Measurements from ENCODE around the gene ANKRA2. TPM values are rescaled to one million over a fixed set of nuclear protein-coding genes. Genes with fewer than 3 reads are reported as not detected.

ANKRA2 gene, protein sequence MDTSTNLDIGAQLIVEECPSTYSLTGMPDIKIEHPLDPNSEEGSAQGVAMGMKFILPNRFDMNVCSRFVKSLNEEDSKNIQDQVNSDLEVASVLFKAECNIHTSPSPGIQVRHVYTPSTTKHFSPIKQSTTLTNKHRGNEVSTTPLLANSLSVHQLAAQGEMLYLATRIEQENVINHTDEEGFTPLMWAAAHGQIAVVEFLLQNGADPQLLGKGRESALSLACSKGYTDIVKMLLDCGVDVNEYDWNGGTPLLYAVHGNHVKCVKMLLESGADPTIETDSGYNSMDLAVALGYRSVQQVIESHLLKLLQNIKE
- total RNA-seq (2013; cell fraction: nucleolus; rRNA removed), result 89.7 and 110 TPM in 2 replicates
- total RNA-seq (2014; rRNA removed), result 23.7 and 28.4 TPM in 2 replicates
- 17.3 and 18.2 TPM in 2 replicates for total RNA-seq (2014; rRNA removed; fragmentation: Illumina TruSeq; extraction: Trizol)
- total RNA-seq (2021), result 12.8 and 13.3 TPM in 2 replicates
- polyA plus RNA-seq (2011; ENCODE audit: low read depth), result 8.2 TPM
- 47.1 and 77.2 TPM in 2 replicates for polyA plus RNA-seq (2011; rRNA removed)
- 11.7 and 11.8 TPM in 2 replicates for polyA plus RNA-seq (2011; cell fraction: cytosol; rRNA removed)
- 57.5 and 76.8 TPM in 2 replicates for polyA plus RNA-seq (2011; cell fraction: nucleus; rRNA removed)
- 15.3 and 24.4 TPM in 2 replicates for polyA plus RNA-seq (2012)
- polyA plus RNA-seq (2014; fragmentation: Illumina TruSeq; extraction: Trizol), result 12.3 and 15.1 TPM in 2 replicates
- polyA plus RNA-seq (2014; fragmentation: Nextera tagmentation; extraction: Ambion mirVana), result 10 to 100 TPM; 19.4 to 31.3 TPM
- polyA plus RNA-seq (2014; rRNA removed), result 15.1 and 20.2 TPM in 2 replicates
- 10 to 100 TPM; 30.2 to 32.6 TPM for polyA plus RNA-seq (2016; fragmentation: Nextera tagmentation; extraction: Ambion mirVana)
- polyA minus RNA-seq (2011; rRNA and poly(A)+ RNA removed), result 9.8 and 15.6 TPM in 2 replicates
- polyA minus RNA-seq (2011; cell fraction: cytosol; rRNA and poly(A)+ RNA removed), result 3.5 and 11.3 TPM in 2 replicates
- polyA minus RNA-seq (2011; cell fraction: nucleus; rRNA and poly(A)+ RNA removed), result 27.6 and 31.1 TPM in 2 replicates
- Bru-seq, nascent RNA, result percentile 88 among the genes with signal in this experiment
- BruChase-seq, experiment 1, labeled RNA remaining after a 6-hour chase, result percentile 78 among the genes with signal in this experiment
- BruChase-seq, experiment 2, labeled RNA remaining after a 2-hour chase, result percentile 85 among the genes with signal in this experiment
- long read RNA-seq, experiment 1, transcript ANKRA2-201 (9 exons, 2,063 nt), result major isoform, 7 of 8 reads
- long read RNA-seq, experiment 1, partial matches to known transcripts, result 0 of 8 reads
- long read RNA-seq, experiment 1, other reads (novel, unspliced or antisense), result 0 of 8 reads
- long read RNA-seq, experiment 2, transcript ANKRA2-205 (2 exons, 573 nt), result minor isoform, 6 of 82 reads
- long read RNA-seq, experiment 2, transcript ANKRA2-201 (9 exons, 2,063 nt), result major isoform, 57 of 82 reads
- long read RNA-seq, experiment 2, partial matches to known transcripts, result 3 of 82 reads
- long read RNA-seq, experiment 2, other reads (novel, unspliced or antisense), result 14 of 82 reads

DNA sequence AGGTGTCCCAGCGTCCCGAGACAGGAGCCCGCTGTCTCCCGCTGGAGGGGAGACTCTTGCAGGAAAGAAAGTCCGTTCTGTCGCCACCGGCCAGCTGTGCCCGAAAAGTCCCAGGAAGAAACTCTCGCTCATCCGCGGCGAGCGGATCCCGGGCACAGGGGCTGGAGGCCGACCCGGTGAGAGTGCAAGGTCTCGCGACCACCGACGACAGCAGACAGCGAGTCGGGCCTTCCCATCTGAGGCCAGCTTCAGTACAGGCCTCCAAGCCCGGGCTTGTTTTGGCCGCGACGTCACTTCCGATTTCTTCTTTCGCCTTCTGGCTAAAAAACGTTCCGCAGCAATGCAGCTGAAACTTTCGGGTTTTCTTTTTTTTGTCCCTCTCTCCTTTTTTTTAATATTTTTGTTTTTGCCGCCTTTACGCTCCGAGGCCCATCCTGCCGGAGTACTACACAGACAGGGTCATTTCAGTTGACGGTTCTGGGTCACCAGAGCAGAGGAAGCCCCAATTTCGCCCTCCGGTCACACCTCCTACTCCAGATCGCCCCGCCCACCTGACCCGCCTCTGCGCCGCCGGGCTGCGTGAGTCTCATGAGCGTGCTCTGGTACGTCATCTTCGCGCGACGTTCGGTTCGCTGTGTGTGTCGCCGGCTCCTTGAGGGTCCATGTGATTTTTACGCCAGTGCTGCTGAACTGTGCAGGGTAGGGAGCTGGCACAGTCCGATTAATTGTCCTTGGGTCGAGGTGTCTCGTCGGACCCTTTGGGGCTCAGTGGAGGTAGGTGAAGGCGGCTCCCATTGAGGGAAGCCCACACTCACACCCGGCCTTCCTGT, at the start of gene ANKRA2, which contains the start of gene UTP15:
Gene ANKRA2 (minus strand): TSS at position 501 of the 830 bp plus-strand sequence. CDS start 2,758 bp downstream, outside the sequence.
Gene UTP15 (plus strand): TSS at position 605 of the 830 bp plus-strand sequence. CDS start 1,602 bp downstream, outside the sequence.
- peak; percentile 90 for DNase-seq (ENCODE audit: low read depth, low spot score)
- FAIRE-seq, result peak; percentile 77
- intact Hi-C loops (cut with micrococcal nuclease; ENCODE audit: unreplicated experiment), result no loop called here
- Histone ChIP-seq H3K4me3 (peak within 1 kb of the TSS; percentile 90), H4K20me1 (ENCODE audit: control insufficient read depth, insufficient read depth) (no peaks in the 10 kb centered on the region), H3K4me1 (ENCODE audit: control insufficient read depth, insufficient read depth, low read length) (no peaks in the 10 kb centered on the region), H2AFZ (ENCODE audit: control insufficient read depth, low read depth, low read length) (peak within 1 kb of the TSS; percentile 83), H3K4me2 (ENCODE audit: control insufficient read depth, insufficient read depth) (peak within 1 kb of the TSS; percentile 87), H3K9ac (ENCODE audit: control insufficient read depth, insufficient read depth, low read length) (peak within 1 kb of the TSS; percentile 89), H3K27ac (ENCODE audit: control insufficient read depth, insufficient read depth) (peak within 1 kb of the TSS; percentile 86), H3K27me3 (replicated peaks in 1 of 2; ENCODE audit: control insufficient read depth in 2 of 2, insufficient read depth in 2 of 2, low read length in 1 of 2) (no peaks in the 10 kb centered on the region), H3K79me2 (ENCODE audit: control insufficient read depth, insufficient read depth, low read length) (peaks cover 48% of the 10 kb centered on the region), H3K9me3 (replicated peaks; ENCODE audit: control insufficient read depth, insufficient read depth, low read length) (no peaks in the 10 kb centered on the region), H3K36me3 (ENCODE audit: control insufficient read depth in 2 of 2, insufficient read depth in 2 of 2, low read length in 1 of 2) (no peaks in the 10 kb centered on the region; a peak in 1 of 4 replicates)
- ChIA-PET POLR2A (interaction anchor here (0.7 to 1.4 kb wide), 2 partner anchors 9 to 69 kb away, joined by 3 read pairs; no protein-coding TSS in a partner anchor), CTCF (interaction anchor here (0.7 to 2.3 kb wide), 7 partner anchors 10 to 228 kb away, joined by 3 to 15 read pairs (median 4); no protein-coding TSS in a partner anchor), SMC1A (ENCODE audit: uncharacterized antibody, unreplicated experiment) (interaction anchor here (0.9 to 3.0 kb wide), 6 partner anchors 24 to 227 kb away, joined by 3 to 19 read pairs (median 5); no protein-coding TSS in a partner anchor), RAD21 (ENCODE audit: unreplicated experiment) (interaction anchor here (0.6 to 1.6 kb wide), 4 partner anchors 26 to 333 kb away, joined by 3 to 6 read pairs (median 4); no protein-coding TSS in a partner anchor)
- ATAC-seq, result peak; percentile 94
- in situ Hi-C loops (cut with MboI), result no loop called here
- WGBS (ENCODE audit: insufficient coverage, insufficient replicate concordance, low lambda C conversion rate, missing lambda C conversion rate), result under 1% methylated on average over 62 of the region's 62 CpGs
- TSS peak; percentile 76 for BruUV-seq (replicated peaks)
- TF ChIP-seq HCFC1 (IDR thresholded peaks at IDR 0.05; ENCODE audit: low read length) (peak; percentile 74), BHLHE40 (IDR thresholded peaks at IDR 0.05; ENCODE audit: borderline replicate concordance in 1 of 2, low read depth in 2 of 2, low read length in 1 of 2) (peak; percentile 67 to 84; a peak in 2 of 4 replicates), POU2F2 (IDR thresholded peaks at IDR 0.05; ENCODE audit: borderline replicate concordance, low read depth, low read length) (peak; percentile 71; the same call in 2 of the 3 replicates), GATAD2B (conservative IDR thresholded peaks at IDR 0.05; ENCODE audit: low read depth) (no peak), BCLAF1 (IDR thresholded peaks at IDR 0.05) (no peak), ZNF24 (IDR thresholded peaks at IDR 0.05) (no peak)
- TF ChIP-seq, protein P1, sequence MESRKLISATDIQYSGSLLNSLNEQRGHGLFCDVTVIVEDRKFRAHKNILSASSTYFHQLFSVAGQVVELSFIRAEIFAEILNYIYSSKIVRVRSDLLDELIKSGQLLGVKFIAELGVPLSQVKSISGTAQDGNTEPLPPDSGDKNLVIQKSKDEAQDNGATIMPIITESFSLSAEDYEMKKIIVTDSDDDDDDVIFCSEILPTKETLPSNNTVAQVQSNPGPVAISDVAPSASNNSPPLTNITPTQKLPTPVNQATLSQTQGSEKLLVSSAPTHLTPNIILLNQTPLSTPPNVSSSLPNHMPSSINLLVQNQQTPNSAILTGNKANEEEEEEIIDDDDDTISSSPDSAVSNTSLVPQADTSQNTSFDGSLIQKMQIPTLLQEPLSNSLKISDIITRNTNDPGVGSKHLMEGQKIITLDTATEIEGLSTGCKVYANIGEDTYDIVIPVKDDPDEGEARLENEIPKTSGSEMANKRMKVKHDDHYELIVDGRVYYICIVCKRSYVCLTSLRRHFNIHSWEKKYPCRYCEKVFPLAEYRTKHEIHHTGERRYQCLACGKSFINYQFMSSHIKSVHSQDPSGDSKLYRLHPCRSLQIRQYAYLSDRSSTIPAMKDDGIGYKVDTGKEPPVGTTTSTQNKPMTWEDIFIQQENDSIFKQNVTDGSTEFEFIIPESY (IDR thresholded peaks at IDR 0.05), result no peak
